BJ (cell line): ENCODE measurements around the gene PSME1. TPM values are rescaled to one million over a fixed set of nuclear protein-coding genes. Genes with fewer than 3 reads are reported as not detected.

Experiments used
- CTCF ChIA-PET: fragments of 350-600 bp; formaldehyde crosslinking; extraction: SDS; loops from one replicate; lab custom pipeline; 2021; ENCODE audit warnings: antibody characterized with exemption, inconsistent platforms; lab: Yijun Ruan, JAX
- POLR2A ChIA-PET: fragments of 300-600 bp; sonication (Branson Sonifier 250); formaldehyde crosslinking; extraction: SDS; loops from one replicate; lab custom pipeline; 2021; ENCODE audit warnings: antibody characterized with exemption; lab: Charles Lee
- DNase-seq: peaks from one replicate; pipeline ENCODE4 v3.0.0-alpha.2; 2011; ENCODE audit warnings: low read depth
- H3K27me3 ChIP-seq: 2 replicates; pipeline ENCODE4 v1.6.0; 2011; ENCODE audit warnings: low read length; ENCODE audit not compliant: control insufficient read depth, insufficient read depth
- H3K36me3 ChIP-seq: 2 replicates; pipeline ENCODE4 v1.5.1; 2011; ENCODE audit warnings: low read length; ENCODE audit not compliant: control insufficient read depth, insufficient read depth
- H3K4me3 ChIP-seq: 2 replicates; pipeline ENCODE4 v1.5.1; 2011; ENCODE audit warnings: low read depth, mild to moderate bottlenecking, control low read depth, low read length
- polyA plus RNA-seq: library from polyadenylated mRNA; depleted of rRNA; stranded (reverse); fragments of >200 nt; gene quantifications from 2 replicates; pipeline ENCODE4 v1.2.3, GENCODE V29; 2011
- TF ChIP-seq, protein P1 (sequence below): IDR thresholded peaks from 2 replicates; pipeline ENCODE4 v1.5.1; 2011; ENCODE audit warnings: low read depth, mild to moderate bottlenecking, control low read depth, inconsistent platforms, low read length, moderate library complexity; ENCODE audit not compliant: insufficient read depth

PSME1 gene
- polyA plus RNA-seq, 1 experiment = 106 TPM

GRCh38 chr14:24145690-24146452 is 9.9 kb downstream of the PSME1 start:
- DNase-seq = no peak
- peaks cover 17% of the 10 kb centered on the region for H3K36me3 ChIP-seq
- TF ChIP-seq, protein P1, sequence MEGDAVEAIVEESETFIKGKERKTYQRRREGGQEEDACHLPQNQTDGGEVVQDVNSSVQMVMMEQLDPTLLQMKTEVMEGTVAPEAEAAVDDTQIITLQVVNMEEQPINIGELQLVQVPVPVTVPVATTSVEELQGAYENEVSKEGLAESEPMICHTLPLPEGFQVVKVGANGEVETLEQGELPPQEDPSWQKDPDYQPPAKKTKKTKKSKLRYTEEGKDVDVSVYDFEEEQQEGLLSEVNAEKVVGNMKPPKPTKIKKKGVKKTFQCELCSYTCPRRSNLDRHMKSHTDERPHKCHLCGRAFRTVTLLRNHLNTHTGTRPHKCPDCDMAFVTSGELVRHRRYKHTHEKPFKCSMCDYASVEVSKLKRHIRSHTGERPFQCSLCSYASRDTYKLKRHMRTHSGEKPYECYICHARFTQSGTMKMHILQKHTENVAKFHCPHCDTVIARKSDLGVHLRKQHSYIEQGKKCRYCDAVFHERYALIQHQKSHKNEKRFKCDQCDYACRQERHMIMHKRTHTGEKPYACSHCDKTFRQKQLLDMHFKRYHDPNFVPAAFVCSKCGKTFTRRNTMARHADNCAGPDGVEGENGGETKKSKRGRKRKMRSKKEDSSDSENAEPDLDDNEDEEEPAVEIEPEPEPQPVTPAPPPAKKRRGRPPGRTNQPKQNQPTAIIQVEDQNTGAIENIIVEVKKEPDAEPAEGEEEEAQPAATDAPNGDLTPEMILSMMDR = no peak
- ChIA-PET POLR2A (interaction anchor here (0.6 to 1.9 kb wide), 4 partner anchors 10 to 31 kb away, joined by 3 to 7 read pairs (median 6); partner anchors contain the start of genes DCAF11, NRL and PSME1), CTCF (interaction anchor here (1.1 to 3.8 kb wide), 7 partner anchors 15 to 163 kb away, joined by 3 to 39 read pairs (median 3); partner anchors contain the start of genes CARMIL3, CHMP4A and IRF9)
- H3K4me3 ChIP-seq = peak overlapping the region; percentile 59
- no peaks in the 10 kb centered on the region for H3K27me3 ChIP-seq

GRCh38 chr14:24146453-24146977 is 10.5 kb downstream of the PSME1 start, which contains the start of gene PSME2:
Gene PSME2, minus strand, starts transcription at chr14:24146610. Its CDS starts 29 bp downstream, at chr14:24146581.
- H3K27me3 ChIP-seq = no peaks in the 10 kb centered on the region
- H3K4me3 ChIP-seq = peak within 1 kb of the TSS; percentile 59
- TF ChIP-seq, protein P1 = 0 out of 2 replicates have a peak, but pooled peaks have one; percentile 7
- H3K36me3 ChIP-seq = peaks cover 24% of the 10 kb centered on the region
- CTCF ChIA-PET = interaction anchor here (0.6 to 3.8 kb wide), 9 partner anchors 15 to 201 kb away, joined by 3 to 39 read pairs (median 3); partner anchors contain the start of genes CARMIL3, CHMP4A, IRF9 and TINF2
- POLR2A ChIA-PET = interaction anchor here (0.8 to 1.9 kb wide), 4 partner anchors 10 to 32 kb away, joined by 3 to 6 read pairs (median 4); partner anchors contain the start of genes DCAF11, IRF9, NRL and PSME1
- DNase-seq = peak; percentile 79

DNA sequence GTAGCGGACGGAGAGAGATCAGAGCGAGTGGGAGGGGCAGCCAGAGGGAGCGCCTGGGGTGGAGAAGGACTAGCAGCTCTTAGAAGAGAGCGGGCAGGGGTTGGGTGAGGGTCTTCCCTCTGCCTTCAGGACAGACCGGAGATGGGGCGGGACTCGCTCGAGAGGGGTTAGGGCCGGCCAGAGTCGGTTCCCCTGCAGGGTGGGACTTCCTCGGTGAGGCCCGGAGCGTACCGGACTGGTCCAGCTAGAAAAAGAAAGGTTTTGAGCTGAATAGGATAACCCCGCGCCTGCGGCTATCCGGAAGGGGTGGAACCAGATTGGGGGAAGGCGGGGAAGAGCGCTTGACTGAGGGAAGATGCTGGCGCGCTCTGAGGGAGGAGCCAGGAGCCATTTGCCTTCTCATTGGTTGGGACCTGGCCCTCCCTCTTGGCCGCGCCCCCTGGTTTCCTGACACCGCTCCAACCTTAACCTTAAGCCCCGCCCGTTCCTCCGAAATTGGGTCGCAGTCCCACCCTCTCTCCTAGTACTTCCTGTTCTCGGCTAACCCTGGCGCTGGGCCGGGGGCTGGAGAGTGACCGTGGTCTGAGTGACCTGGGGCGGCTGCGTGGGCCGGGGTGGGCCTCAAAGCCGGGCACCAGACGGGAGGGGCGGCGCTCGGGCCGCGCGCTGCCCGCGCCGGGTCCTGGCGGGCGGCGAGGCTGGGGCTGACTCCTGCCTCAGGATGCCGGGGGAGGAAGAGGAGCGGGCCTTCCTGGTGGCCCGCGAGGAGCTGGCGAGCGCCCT is 11.2 kb downstream of the PSME1 start, which contains the start of gene RNF31:
RNF31 (plus strand) TSS at position 521 of the 783 bp plus-strand sequence; CDS start at position 722, 201 bp downstream.
- TF ChIP-seq, protein P1 = no peak
- peak within 1 kb of the TSS; percentile 59 for H3K4me3 ChIP-seq
- peaks cover 28% of the 10 kb centered on the region for H3K36me3 ChIP-seq
- CTCF ChIA-PET = interaction anchor here (0.6 to 3.8 kb wide), 7 partner anchors 14 to 202 kb away, joined by 3 to 39 read pairs (median 3); partner anchors contain the start of genes CHMP4A, IRF9 and TINF2
- H3K27me3 ChIP-seq = no peaks in the 10 kb centered on the region
- POLR2A ChIA-PET = interaction anchor here (0.6 to 1.9 kb wide), 4 partner anchors 11 to 118 kb away, joined by 3 to 6 read pairs (median 5); partner anchors contain the start of genes DCAF11, IRF9, NRL and PSME1
- peak; percentile 92 for DNase-seq

- no peak for DNase-seq
- peak overlapping the region; percentile 59 for H3K4me3 ChIP-seq
- H3K36me3 ChIP-seq = peaks cover 29% of the 10 kb centered on the region
- POLR2A ChIA-PET = no interaction called here
- H3K27me3 ChIP-seq = no peaks in the 10 kb centered on the region
- CTCF ChIA-PET = interaction anchor here (1.4 to 3.8 kb wide), 3 partner anchors 13 to 94 kb away, joined by 4 to 39 read pairs (median 9); partner anchors contain the start of genes IRF9 and TINF2
- TF ChIP-seq, protein P1 = no peak
These were observed 11.9 kb downstream of the PSME1 start for GRCh38 chr14:24147761-24148428.
